Esophagus muscularis mucosa (tissue), 4 donors: Measurements from ENCODE around the gene MLC1.

Experiments used
- CTCF ChIP-seq, 3 experiments: fragments of 200-600 bp in 2 of 3; fragments of 450-650 bp in 1 of 3; sonication (generic) in 2 of 3; IDR thresholded peaks; one replicate each; pipeline ENCODE4 v1.5.1; 2017 to 2019; ENCODE audit warnings: antibody characterized with exemption in 3 of 3, mild to moderate bottlenecking in 2 of 3, moderate library complexity in 1 of 3
- EP300 ChIP-seq: sonication (generic); formaldehyde crosslinking; IDR thresholded peaks from one replicate; pipeline ENCODE4 v1.6.1; 2017; ENCODE audit warnings: antibody characterized with exemption
- POLR2A ChIP-seq: fragments of 450-650 bp; IDR thresholded peaks from one replicate; pipeline ENCODE4 v1.6.1; 2017; ENCODE audit warnings: antibody characterized with exemption, moderate library complexity, mild to moderate bottlenecking, low read depth
- POLR2AphosphoS5 ChIP-seq, 2 donors: sonication (generic); formaldehyde crosslinking; IDR thresholded peaks; one replicate each; pipeline ENCODE4 v1.6.1; 2017; ENCODE audit warnings: antibody characterized with exemption in 2 of 2

- no peak for TF ChIP-seq POLR2AphosphoS5 (IDR thresholded peaks at IDR 0.05)
- no peak for TF ChIP-seq CTCF (IDR thresholded peaks at IDR 0.05)
- no peak for TF ChIP-seq POLR2A
- no peak for TF ChIP-seq EP300
These were observed 13.6 kb downstream of the MLC1 start for GRCh38 chr22:50071432-50072166.
